Measurements from ENCODE around the gene GPC6. TPM values are rescaled to one million over a fixed set of nuclear protein-coding genes. Genes with fewer than 3 reads are reported as not detected.

Gene GPC6
- polyA plus RNA-seq, 1 donor from 2014 or later: 9.0 TPM

- no peaks in the 10 kb centered on the region for H3K27me3 ChIP-seq (ENCODE audit: insufficient read depth, low read depth, low read length)
- no peak overlapping the region for H3K4me3 ChIP-seq (ENCODE audit: low read length)
- no peaks in the 10 kb centered on the region for H3K79me2 ChIP-seq (replicated peaks; ENCODE audit: insufficient read depth, low read length)
- no peak overlapping the region for H3K4me2 ChIP-seq (ENCODE audit: low read length)
- no peak overlapping the region for H2AFZ ChIP-seq (ENCODE audit: low read depth, low read length)
- no peaks in the 10 kb centered on the region for H3K36me3 ChIP-seq (ENCODE audit: insufficient read depth, low read length)
- no peaks in the 10 kb centered on the region for H3K9me3 ChIP-seq (ENCODE audit: low read length)
- no peaks in the 10 kb centered on the region for H4K20me1 ChIP-seq (ENCODE audit: insufficient read depth)
- TF ChIP-seq TAF1 (IDR thresholded peaks at IDR 0.05; ENCODE audit: low read depth) (no peak), REST (IDR thresholded peaks at IDR 0.05; ENCODE audit: borderline replicate concordance) (no peak), CTCF (IDR thresholded peaks at IDR 0.05; ENCODE audit: poor library complexity, severe bottlenecking) (no peak), EZH2 (IDR thresholded peaks at IDR 0.05; ENCODE audit: borderline replicate concordance, insufficient read depth, low read length, poor library complexity, severe bottlenecking) (no peak), SMC3 (conservative IDR thresholded peaks at IDR 0.05; ENCODE audit: poor library complexity) (no peak)
- no peaks in the 10 kb centered on the region for H3F3A ChIP-seq (ENCODE audit: insufficient read depth, low read length, poor library complexity, severe bottlenecking)
- no peak overlapping the region for H3K9ac ChIP-seq (ENCODE audit: low read length)
- no peak overlapping the region for H3K27ac ChIP-seq (ENCODE audit: low read length)
- H3K9me2 ChIP-seq (ENCODE audit: insufficient read depth, low read length): no peaks in the 10 kb centered on the region
Observed at GRCh38 chr13:94119360-94119936, 892.8 kb downstream of the GPC6 start.

GRCh38 chr13:94120878-94121277, 894.3 kb downstream of the GPC6 start:
- Histone ChIP-seq H3K79me2 (replicated peaks; ENCODE audit: insufficient read depth, low read length) (no peaks in the 10 kb centered on the region), H3K9me2 (ENCODE audit: insufficient read depth, low read length) (no peaks in the 10 kb centered on the region), H3K27me3 (ENCODE audit: insufficient read depth, low read depth, low read length) (no peaks in the 10 kb centered on the region), H3K4me2 (ENCODE audit: low read length) (no peak overlapping the region), H3K9me3 (ENCODE audit: low read length) (no peaks in the 10 kb centered on the region), H3K9ac (ENCODE audit: low read length) (no peak overlapping the region), H2AFZ (ENCODE audit: low read depth, low read length) (no peak overlapping the region), H3K36me3 (ENCODE audit: insufficient read depth, low read length) (no peaks in the 10 kb centered on the region), H3K4me3 (ENCODE audit: low read length) (no peak overlapping the region), H3F3A (ENCODE audit: insufficient read depth, low read length, poor library complexity, severe bottlenecking) (no peaks in the 10 kb centered on the region), H3K27ac (ENCODE audit: low read length) (no peak overlapping the region), H4K20me1 (ENCODE audit: insufficient read depth) (no peaks in the 10 kb centered on the region)
- TF ChIP-seq EZH2 (IDR thresholded peaks at IDR 0.05; ENCODE audit: borderline replicate concordance, insufficient read depth, low read length, poor library complexity, severe bottlenecking) (no peak), EP300 (conservative IDR thresholded peaks at IDR 0.05; ENCODE audit: poor library complexity, severe bottlenecking) (no peak), REST (IDR thresholded peaks at IDR 0.05; ENCODE audit: borderline replicate concordance) (no peak)

Measured in neural cell (in vitro differentiated cells).